GM18505 (cell line): ENCODE measurements around the gene LIFR.

ENCODE experiments used
- ATAC-seq: cut with Tn5 transposase; IDR thresholded peaks from one replicate; pipeline ENCODE4 v1.9.1; 2021; ENCODE audit not compliant: unreplicated experiment
- POLR2A ChIP-seq: IDR thresholded peaks from 4 replicates; pipeline ENCODE4 v1.6.1; 2011; ENCODE audit warnings: borderline replicate concordance; ENCODE audit not compliant: insufficient read depth, insufficient read length; ENCODE audit errors: extremely low read depth

The LIFR gene

DNA sequence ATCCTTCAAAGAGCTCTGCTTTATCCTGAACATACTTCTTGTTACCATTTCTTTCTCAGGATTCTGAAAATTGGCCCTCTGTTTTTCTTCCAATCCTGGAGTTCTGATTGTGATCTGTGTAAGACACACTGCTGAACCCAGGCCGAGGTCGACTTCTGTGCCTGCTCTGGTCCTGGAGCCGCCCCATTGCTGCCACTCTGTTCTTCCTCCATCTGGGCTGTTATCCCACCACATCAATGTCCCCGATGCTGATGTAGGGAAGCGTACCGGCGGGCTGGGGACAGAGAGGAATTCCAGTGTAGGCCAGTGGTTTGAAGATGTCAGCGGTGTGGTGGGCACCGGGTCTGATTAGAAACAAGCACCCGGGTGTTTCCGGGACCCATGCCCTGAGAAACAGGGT is 102.5 kb downstream of the LIFR start:
- peak; percentile 21 for ATAC-seq
- no peak for TF ChIP-seq POLR2A

DNA sequence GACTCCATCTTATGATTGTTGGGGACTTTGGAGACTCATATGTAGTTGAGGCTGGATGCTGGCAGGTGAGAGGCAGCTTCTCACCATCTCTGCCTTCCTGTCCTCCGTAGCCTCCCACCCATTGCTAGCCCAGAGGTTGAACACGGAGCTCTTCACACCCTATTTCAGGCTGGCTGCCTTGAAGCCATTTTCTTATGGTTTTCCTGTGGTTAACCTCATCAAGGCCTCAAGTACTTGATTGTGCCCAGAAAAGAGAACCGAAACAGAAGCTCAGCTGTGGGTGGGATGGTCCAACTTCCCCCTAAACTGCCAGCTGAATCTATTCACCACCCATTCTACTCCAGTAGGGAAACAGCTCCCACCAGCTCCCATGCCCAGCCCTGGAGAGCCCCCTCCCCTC is 102.9 kb downstream of the LIFR start:
- ATAC-seq = peak; percentile 97
- TF ChIP-seq POLR2A = no peak

DNA sequence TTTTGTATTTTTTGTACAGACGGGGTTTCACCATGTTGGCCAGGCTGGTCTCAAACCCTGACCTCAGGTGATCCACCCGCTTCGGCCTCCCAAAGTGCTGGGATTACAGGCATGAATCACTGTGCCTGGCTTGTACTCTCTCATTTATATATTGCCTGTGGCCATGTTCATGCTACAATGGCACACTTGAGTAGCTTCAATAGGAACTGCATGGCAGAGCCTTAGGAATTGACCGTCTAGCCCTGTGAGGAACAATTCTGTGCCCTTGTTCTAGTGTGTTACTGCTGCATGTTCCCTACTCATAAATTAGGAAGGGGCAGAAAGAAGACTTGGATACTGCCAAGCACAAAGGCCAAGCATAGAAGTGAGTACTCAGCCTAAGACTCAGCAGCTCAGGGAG is 104.2 kb downstream of the LIFR start:
- ATAC-seq = no peak
- TF ChIP-seq POLR2A = no peak

DNA sequence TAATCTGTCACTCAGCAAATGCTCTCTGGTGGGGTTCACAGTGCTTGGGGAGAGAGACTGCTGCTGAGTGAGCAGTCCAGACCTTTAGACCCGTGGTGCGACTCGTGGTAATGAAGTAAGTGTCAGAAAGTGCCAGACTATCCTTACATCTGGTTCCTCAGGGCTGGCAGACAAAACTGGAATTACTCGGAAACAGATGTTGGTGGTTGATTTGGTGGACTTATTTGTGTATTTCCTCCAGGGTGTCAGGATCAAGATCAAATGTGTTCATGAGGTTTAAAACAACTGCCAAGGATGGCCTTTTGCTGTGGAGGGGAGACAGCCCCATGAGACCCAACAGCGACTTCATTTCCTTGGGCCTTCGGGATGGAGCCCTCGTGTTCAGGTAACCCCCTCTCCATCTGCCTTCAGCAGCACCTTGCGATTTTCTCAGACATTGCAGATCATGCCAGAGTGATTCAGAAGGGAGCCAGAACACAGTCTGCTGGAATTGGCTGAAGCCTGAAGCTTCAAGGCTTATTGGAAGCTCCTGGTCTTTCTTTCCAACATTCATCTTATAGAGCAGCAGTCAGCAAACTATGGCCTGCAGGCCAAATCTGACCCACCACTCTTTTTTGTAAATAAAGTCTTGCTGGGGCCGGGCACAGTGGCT is 105.2 kb downstream of the LIFR start:
- TF ChIP-seq POLR2A = no peak
- no peak for ATAC-seq

DNA sequence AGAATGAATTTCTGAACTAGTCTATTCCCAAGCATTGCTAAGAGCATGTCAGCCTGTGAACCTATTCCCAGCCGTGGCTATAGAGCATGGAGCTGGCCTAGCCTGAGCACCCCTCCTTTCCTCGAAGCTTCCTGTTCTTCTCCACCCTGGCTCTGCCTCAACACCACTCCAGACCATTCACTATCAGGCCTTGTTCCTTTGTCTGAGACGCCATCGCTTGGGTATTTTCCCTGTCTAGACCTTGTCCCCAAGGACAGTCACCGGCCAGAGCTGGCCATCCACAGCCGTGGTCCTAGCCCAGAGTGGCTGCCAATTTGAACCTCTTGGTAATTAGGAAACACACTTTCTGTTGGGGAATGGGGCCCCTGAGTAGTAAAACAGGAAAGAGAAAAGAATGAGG is 105.8 kb downstream of the LIFR start:
- ATAC-seq = no peak
- TF ChIP-seq POLR2A = no peak

DNA sequence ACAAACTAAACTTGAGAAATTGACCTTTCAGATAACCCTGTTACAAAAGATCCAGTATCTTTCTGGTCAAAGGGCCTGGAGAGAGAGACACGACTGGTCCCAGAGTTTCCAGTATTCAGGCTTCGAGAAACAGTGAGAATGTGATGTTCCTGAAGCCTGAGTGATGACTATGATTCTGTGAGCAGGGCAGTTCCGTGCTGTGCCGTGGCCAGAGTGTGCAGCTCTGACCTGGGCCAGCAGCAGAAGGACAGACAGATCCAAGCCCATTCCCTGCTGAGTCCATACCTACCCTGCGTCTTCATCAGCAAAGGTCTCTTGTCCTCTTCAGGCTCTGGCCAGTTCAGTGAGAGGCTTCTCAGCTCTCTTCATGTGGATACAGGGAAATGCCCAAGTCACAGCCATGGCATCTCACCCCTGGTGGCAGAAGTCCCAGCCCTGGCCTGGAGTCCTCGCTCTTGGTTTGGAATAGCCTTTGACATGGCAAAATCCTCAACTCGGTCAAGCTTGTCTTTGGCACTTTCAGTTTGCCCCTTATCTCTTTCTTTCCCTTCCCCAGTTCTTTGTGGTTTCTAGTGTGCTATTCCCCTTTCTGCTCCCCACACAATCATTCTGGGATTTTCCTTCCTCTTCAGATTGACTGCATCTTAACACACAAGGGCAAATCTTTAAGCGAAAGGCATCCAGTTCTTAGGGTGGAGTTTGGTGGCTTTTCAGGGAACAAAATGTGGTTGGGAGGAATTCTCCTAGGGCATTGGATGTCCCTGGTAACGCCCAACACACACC is 107.7 kb downstream of the LIFR start:
- no peak for ATAC-seq
- TF ChIP-seq POLR2A = no peak

DNA sequence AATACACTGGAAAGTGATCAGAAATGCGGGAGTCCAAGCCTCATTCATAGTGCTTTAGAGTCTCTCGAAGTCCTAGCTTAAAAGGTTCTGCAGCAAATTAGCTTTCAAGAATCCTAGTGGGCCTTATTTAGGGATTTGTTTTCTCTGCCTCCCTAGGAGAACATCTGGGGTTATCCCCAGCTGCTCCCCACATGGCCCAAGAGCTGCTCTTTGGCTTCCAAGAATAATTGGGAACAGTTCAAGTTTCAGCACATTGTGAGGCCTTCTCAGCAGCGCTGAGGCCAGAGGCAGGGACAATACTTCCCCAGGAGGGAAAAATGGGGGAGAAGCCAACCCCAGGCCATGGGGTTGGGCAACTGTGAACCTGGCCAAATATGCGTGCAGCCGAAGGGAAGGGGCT is 108.7 kb downstream of the LIFR start:
- no peak for ATAC-seq
- TF ChIP-seq POLR2A = no peak

DNA sequence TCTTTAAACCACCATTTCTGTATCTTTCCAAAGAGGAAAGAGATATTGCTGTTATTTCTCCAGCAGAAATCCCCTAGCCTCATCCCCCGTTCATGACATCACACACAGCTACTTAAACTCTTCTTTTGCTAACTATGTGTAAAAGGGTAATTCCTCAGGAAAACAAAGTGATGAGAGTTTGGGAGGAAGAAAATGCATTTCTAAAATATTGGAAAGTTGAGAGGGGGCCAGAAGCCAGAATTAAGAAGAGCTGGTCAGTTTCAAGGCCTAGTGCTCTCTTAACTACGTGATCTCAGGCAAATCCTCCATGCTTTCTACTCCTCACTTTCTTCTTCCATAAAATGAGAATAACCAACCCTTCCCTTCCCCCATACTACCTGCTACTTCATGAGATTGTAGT is 109.4 kb downstream of the LIFR start:
- ATAC-seq = no peak
- no peak for TF ChIP-seq POLR2A

DNA sequence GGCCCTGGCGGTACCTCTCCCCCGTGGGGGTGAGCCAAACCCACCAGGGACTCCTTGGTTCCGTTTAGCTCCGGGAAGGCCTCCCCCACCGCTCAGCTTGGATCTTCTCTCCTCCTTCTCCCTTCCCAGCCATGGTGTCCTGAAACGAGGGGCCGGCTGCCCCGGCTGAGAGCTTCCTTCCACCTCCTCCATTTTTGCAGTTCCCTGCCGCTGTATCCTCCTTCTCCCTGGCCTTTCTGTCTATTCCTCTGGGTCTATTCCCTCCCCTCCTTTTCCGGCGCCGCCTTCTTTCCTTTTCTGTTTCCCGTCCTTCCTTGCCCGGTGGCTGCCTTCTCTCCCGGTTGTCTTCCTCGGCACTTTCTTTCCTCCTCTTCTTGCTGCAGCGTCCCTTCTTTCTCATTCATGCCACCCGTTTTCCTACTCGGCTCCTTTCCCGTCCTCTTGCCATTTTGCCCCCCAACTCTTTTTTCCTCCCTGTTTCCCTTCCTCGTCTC is 110.4 kb downstream of the LIFR start:
- no peak for TF ChIP-seq POLR2A
- no peak for ATAC-seq

DNA sequence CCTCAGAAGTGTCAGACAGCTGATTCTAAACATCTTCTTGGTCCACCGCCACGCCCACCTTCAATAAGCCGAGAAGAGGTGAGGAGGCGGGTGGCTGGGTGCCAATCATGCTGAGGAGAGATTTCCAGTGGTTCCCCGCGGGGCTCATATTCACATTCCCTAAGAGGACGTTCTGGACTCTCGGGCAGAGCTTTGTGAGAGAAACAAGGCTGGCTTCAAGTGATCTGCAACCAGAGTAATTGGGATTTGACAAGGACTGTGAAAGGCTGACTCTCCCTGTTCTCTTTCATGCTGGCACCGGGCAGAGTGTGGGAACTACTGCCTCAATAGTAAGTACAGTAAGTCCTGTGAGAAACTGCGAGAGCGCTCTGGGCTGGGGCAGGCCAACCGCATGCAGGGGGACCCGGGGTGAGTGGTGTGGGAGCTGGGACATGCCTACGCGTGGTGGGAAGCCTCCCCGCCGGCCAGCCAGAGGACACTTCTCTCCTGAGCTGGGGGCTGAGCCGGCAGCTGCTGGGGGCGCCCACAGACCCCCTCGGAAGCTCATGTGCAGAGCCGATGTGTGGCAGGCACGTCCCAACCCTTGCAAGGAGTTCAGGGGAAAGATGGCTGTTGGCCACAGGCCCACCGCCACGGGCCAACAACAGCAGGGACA is 110.9 kb downstream of the LIFR start:
- TF ChIP-seq POLR2A = no peak
- ATAC-seq = no peak

DNA sequence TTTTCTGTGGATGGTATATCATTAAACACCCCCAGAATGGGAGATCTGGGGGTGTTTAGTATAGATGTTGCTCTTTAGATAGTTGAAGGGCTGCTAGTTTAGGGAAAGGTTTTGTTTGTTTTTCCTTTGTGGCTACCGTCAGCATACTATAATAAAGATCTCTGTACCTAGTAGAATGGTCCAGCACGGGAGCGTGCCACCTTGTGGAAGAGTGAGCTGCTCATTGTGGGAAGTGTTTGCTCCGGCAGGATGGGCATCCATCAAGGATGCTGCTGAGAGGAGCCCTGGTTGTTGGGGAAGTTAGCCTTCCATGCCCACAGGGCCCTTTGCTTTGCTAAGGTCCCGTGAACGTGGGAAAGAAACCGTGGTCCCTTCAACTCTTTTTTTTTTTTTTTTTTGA is 113.1 kb downstream of the LIFR start:
- TF ChIP-seq POLR2A = no peak
- ATAC-seq = no peak

DNA sequence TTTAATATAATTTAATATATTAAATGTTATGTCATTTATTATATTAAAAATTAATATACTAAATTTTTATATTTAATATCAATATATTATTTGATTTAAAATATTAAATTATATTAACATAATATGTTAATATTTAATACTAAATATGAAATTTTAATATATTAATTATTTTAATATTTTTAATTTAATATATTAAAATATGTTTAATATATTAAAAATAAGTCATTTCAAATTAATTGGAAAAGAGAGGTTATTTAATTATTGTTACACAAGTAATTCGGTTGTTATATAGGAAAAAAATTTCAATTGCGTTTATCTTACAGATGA is 114.2 kb downstream of the LIFR start:
- no peak for ATAC-seq
- TF ChIP-seq POLR2A = no peak

DNA sequence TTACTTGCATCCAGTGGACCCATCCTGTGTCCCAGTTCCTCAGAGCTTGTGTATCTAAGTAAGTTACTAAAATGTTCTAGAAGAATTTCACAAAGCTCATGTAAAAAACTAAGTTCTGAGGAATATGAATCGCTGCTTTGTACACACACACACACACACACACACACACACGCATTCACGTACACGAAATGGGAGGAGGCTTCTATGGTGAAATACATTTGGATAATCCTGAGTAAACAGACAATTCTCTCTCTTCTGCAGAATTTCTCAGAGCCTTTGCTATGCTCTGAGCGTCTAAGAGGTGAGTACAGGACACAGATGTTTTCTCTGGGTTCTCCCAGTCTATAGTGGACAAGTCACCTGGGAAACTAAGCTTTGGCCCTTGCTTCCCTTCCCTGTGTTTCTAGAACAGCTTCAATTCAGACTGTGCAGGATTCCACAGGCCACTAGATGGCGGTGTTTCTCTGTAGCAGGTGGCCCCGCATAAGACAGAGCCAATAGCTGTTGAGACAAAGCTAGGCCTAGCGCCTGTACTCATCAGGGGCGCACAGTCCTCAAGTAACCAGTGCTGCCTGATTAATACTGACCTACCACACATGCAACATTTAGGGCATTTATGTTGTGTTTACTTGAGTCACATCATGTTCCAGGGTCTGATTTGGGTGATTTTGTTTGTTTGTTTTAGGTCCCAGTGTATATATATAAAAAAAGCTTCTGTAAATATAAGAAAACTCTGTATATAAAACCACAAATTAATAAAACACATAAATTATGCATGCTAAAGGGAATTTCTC is 114.8 kb downstream of the LIFR start:
- TF ChIP-seq POLR2A = no peak
- ATAC-seq = peak; percentile 100

DNA sequence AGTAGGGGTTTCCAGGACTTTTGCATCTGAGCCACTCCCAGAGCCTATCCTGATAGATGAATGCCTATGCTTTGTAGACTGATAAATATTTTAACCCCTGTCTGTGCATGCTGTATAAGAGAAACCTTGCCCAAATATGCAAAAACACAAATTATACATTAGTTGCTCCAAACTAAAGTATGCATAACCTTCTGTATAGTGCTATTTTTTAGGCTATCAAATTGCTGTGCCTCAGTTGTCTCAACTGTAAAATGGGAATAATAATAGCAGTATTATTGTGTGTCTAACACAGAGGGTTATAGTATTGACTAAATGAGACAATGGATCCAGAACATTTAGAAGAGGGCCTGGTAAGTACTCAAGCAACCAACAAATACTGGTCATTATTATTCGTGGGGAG is 117.7 kb downstream of the LIFR start:
- ATAC-seq = no peak
- TF ChIP-seq POLR2A = no peak
